ENCODE data around the gene SMYD4.

- TF ChIP-seq, protein P1, sequence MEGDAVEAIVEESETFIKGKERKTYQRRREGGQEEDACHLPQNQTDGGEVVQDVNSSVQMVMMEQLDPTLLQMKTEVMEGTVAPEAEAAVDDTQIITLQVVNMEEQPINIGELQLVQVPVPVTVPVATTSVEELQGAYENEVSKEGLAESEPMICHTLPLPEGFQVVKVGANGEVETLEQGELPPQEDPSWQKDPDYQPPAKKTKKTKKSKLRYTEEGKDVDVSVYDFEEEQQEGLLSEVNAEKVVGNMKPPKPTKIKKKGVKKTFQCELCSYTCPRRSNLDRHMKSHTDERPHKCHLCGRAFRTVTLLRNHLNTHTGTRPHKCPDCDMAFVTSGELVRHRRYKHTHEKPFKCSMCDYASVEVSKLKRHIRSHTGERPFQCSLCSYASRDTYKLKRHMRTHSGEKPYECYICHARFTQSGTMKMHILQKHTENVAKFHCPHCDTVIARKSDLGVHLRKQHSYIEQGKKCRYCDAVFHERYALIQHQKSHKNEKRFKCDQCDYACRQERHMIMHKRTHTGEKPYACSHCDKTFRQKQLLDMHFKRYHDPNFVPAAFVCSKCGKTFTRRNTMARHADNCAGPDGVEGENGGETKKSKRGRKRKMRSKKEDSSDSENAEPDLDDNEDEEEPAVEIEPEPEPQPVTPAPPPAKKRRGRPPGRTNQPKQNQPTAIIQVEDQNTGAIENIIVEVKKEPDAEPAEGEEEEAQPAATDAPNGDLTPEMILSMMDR (IDR thresholded peaks at IDR 0.05): no peak
- no peak for TF ChIP-seq EZH2 (IDR thresholded peaks at IDR 0.05; ENCODE audit: borderline replicate concordance, insufficient read depth, low read depth, low read length, poor library complexity, severe bottlenecking)
Measured at GRCh38 chr17:1878419-1879121, 48.9 kb upstream of the SMYD4 start.

All from B cell (primary cell).